Measurements from ENCODE around the gene ELOVL7. TPM values are rescaled to one million over a fixed set of nuclear protein-coding genes. Genes with fewer than 3 reads are reported as not detected.

The ELOVL7 gene
- total and polyA plus RNA-seq, 2 of the 8 experiments (the other 6 are each of a cell fraction or from before 2014, with no cell fraction given): 3.1 to 5.1 TPM

DNA sequence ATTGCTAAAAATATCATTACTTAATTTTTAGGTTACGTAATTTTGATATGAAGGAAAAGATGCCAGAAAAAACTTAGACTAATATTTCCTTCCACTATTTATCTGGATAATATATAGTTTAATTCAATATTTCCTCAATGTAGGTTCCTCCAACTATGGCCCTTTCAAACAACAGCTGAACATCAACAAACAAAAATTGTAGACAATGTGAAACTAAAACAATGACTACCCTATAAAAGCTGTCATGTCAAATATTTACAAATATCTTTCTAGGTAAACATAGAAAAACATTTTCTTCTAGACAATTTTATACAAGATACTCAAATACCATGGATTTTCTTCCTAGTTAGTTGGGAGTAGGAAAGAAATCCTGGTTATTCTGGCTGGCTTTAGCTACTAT, 16.9 kb downstream of the ELOVL7 start:
- Histone ChIP-seq H4K8ac (ENCODE audit: extremely low read depth, insufficient read depth, low read length) (no peak overlapping the region), H3K9ac (replicated peaks in 1 of 4; ENCODE audit: extremely low read depth in 1 of 4, low read depth in 3 of 4, low read length in 3 of 4) (no peak overlapping the region), H2BK120ac (replicated peaks; ENCODE audit: low read depth, low read length) (no peak overlapping the region), H3K4me3 (ENCODE audit: extremely low read depth in 1 of 4, insufficient read depth in 2 of 4, low read depth in 3 of 4, low read length in 4 of 4) (no peak overlapping the region), H3K23ac (ENCODE audit: insufficient read length) (no peak overlapping the region), H2BK5ac (ENCODE audit: low read depth, low read length) (no peak overlapping the region), H3K79me1 (ENCODE audit: low read depth, low read length) (no peaks in the 10 kb centered on the region), H4K91ac (replicated peaks; ENCODE audit: insufficient read length, low read length) (no peak overlapping the region), H4K20me1 (replicated peaks in 1 of 2; ENCODE audit: control insufficient read depth in 1 of 2, insufficient read depth in 2 of 2, low read length in 2 of 2) (no peaks in the 10 kb centered on the region), H3K23me2 (ENCODE audit: low read depth, low read length) (no peaks in the 10 kb centered on the region; the same call in 1 of the 2 replicates), H3K4me2 (ENCODE audit: insufficient read depth in 1 of 2, low read depth in 2 of 2, low read length in 2 of 2) (no peak overlapping the region), H4K5ac (ENCODE audit: insufficient read length, low read depth, low read length) (no peak overlapping the region), H3K4me1 (replicated peaks in 1 of 4; ENCODE audit: control insufficient read depth in 3 of 4, insufficient read depth in 4 of 4, low read length in 3 of 4) (no peaks in the 10 kb centered on the region), H3K56ac (replicated peaks; ENCODE audit: insufficient read length, low read depth, low read length) (no peak overlapping the region), H3K79me2 (ENCODE audit: control insufficient read depth in 1 of 2, insufficient read depth in 2 of 2, low read length in 2 of 2) (no peaks in the 10 kb centered on the region), H2AFZ (ENCODE audit: low read length) (no peak overlapping the region), H2BK15ac (ENCODE audit: low read length) (no peak overlapping the region), H3K18ac (ENCODE audit: extremely low read depth, low read length) (no peak overlapping the region), H3K14ac (ENCODE audit: insufficient read length) (no peak overlapping the region), H3K27ac (ENCODE audit: low read depth, low read length) (no peak overlapping the region), H3K27me3 (replicated peaks in 1 of 4; ENCODE audit: control insufficient read depth in 3 of 4, extremely low read depth in 1 of 4, insufficient read depth in 3 of 4, low read length in 3 of 4) (no peaks in the 10 kb centered on the region), H3K36me3 (ENCODE audit: control insufficient read depth in 2 of 4, insufficient read depth in 4 of 4, low read length in 3 of 4) (no peaks in the 10 kb centered on the region), H3K4ac (replicated peaks; ENCODE audit: insufficient read length, low read depth, low read length) (no peak overlapping the region), H2BK12ac (ENCODE audit: low read depth, low read length) (no peak overlapping the region), H2BK20ac (ENCODE audit: low read length) (no peak overlapping the region), H3K9me3 (ENCODE audit: insufficient read depth in 2 of 2, low read depth in 1 of 2, low read length in 1 of 2) (no peaks in the 10 kb centered on the region), H2AK5ac (ENCODE audit: low read depth, low read length) (no peak overlapping the region)
- ChIA-PET CTCF (ENCODE audit: partially characterized antibody) (interaction anchor here (0.7 kb wide), 1 partner anchor 128 kb away, joined by 3 read pairs; no protein-coding TSS in a partner anchor), POLR2A (ENCODE audit: partially characterized antibody) (no interaction called here)
- 100% methylated on average over 1 of the region's 1 CpG; no CpG with 5 or more reads in 1 of the 2 experiments for WGBS, 2 experiments (ENCODE audit: extremely low coverage in 1 of 2, insufficient coverage in 1 of 2, insufficient read length in 1 of 2, insufficient replicate concordance in 2 of 2, low coverage in 1 of 2, low lambda C conversion rate in 2 of 2, missing lambda C conversion rate in 1 of 2)
- TF ChIP-seq JUND (IDR thresholded peaks at IDR 0.05; ENCODE audit: low read length): no peak
- DNase-seq (ENCODE audit: low read depth in 1 of 2, low spot score in 2 of 2) (no peak), FAIRE-seq (no peak)
